H1 (cell line): Measurements from ENCODE around the gene MED19. TPM values are rescaled to one million over a fixed set of nuclear protein-coding genes. Genes with fewer than 3 reads are reported as not detected.

ENCODE experiments used
- BRCA1 ChIP-seq: IDR thresholded peaks from 2 replicates; pipeline ENCODE4 v1.6.1; 2012; ENCODE audit warnings: low read depth, low read length, improper control_type of control experiment
- CTBP2 ChIP-seq: IDR thresholded peaks from 2 replicates; pipeline ENCODE4 v1.7.0; 2011; ENCODE audit warnings: borderline replicate concordance, mild to moderate bottlenecking, moderate library complexity, mixed read lengths, low read length; ENCODE audit not compliant: insufficient read depth, insufficient read length
- EGR1 ChIP-seq: IDR thresholded peaks from 2 replicates; pipeline ENCODE4 v1.6.1; 2011; ENCODE audit warnings: low read depth, low read length, borderline replicate concordance
- JUND ChIP-seq: IDR thresholded peaks from 2 replicates; pipeline ENCODE4 v1.6.1; 2011; ENCODE audit warnings: mild to moderate bottlenecking, improper control_type of control experiment, low read length
- NRF1 ChIP-seq: IDR thresholded peaks from 2 replicates; pipeline ENCODE4 v1.6.1; 2011; ENCODE audit warnings: mild to moderate bottlenecking, low read depth, low read length, improper control_type of control experiment
- POLR2A ChIP-seq, 2 experiments: IDR thresholded peaks; 1 replicate in 1 of 2; 2 replicates in 1 of 2; pipeline ENCODE4 v1.6.1; 2011; ENCODE audit warnings: low read depth in 2 of 2, low read length in 2 of 2, mild to moderate bottlenecking in 2 of 2; ENCODE audit errors: control extremely low read depth in 1 of 2
- RXRA ChIP-seq: IDR thresholded peaks from 2 replicates; pipeline ENCODE4 v1.6.1; 2011; ENCODE audit warnings: low read depth, mild to moderate bottlenecking, low read length, moderate library complexity; ENCODE audit not compliant: insufficient read depth
- SP1 ChIP-seq: IDR thresholded peaks from 2 replicates; pipeline ENCODE4 v1.6.1; 2011; ENCODE audit warnings: low read depth, low read length
- SP2 ChIP-seq: IDR thresholded peaks from 2 replicates; pipeline ENCODE4 v1.6.1; 2012; ENCODE audit warnings: mild to moderate bottlenecking, low read length, inconsistent platforms
- polyA plus RNA-seq, 7 experiments: library from polyadenylated mRNA; depleted of rRNA in 3 of 7; stranded (reverse) in 5 of 7; unstranded in 2 of 7; fragments of >200 nt in 5 of 7; fragments of 200-250 nt in 2 of 7; gene quantifications; 1 replicate in 5 of 7; 2 replicates in 1 of 7; 4 replicates in 1 of 7; pipeline versions ENCODE4 v1.2.1 to v1.2.3, GENCODE V29; 2011 to 2013; ENCODE audit warnings: missing spikeins in 2 of 7, mixed read lengths in 2 of 7
- total RNA-seq: library from RNA; stranded (reverse); fragmentation: NEBNext Ultra II Directional; extraction: Animal tissue kit (Norgen Biotek cat#: 25700); gene quantifications from 2 replicates; pipeline ENCODE4 v1.2.1, GENCODE V29; 2021

Gene MED19
- total and polyA plus RNA-seq, 2 of the 8 experiments (the other 6 are each of a cell fraction or from before 2014, with no cell fraction given): 19.4 to 35.4 TPM

GRCh38 chr11:57657194-57658022 is 54.6 kb downstream of the MED19 start, which contains the start of gene CLP1 (continued):
- TF ChIP-seq JUND (peak; percentile 17; the same call in 1 of the 2 replicates), NRF1 (peak; percentile 28; the same call in 1 of the 2 replicates), SP1 (peak; percentile 66), EGR1 (peak; percentile 95), RXRA (no peak), BRCA1 (peak; percentile 87), POLR2A (IDR thresholded peaks at IDR 0.05; ENCODE audit: control extremely low read depth in 1 of 2, low read depth in 2 of 2, low read length in 2 of 2) (peak; percentile 17 to 73), CTBP2 (no peak), SP2 (0 out of 2 replicates have a peak, but pooled peaks have one; percentile 7)
